Measurements from ENCODE around the gene ADGRD2.

Gene ADGRD2

GRCh38 chr9:124450241-124450924 lies at the start of gene ADGRD2:
Gene ADGRD2 (plus strand): TSS chr9:124450451. CDS start chr9:124451667, 1,216 bp downstream.
- FAIRE-seq: no peak

GRCh38 chr9:124403246-124403645 lies 47.0 kb upstream of the ADGRD2 start:
- no peak for FAIRE-seq

- no peak for FAIRE-seq
Observed at GRCh38 chr9:124409410-124409809, 40.8 kb upstream of the ADGRD2 start.

GRCh38 chr9:124410321-124410913 lies 39.8 kb upstream of the ADGRD2 start:
- peak; percentile 72 for FAIRE-seq

GRCh38 chr9:124411514-124412227 lies 38.6 kb upstream of the ADGRD2 start:
- FAIRE-seq: no peak

- FAIRE-seq: no peak
Observed at GRCh38 chr9:124412228-124412575, 38.0 kb upstream of the ADGRD2 start.

- no peak for FAIRE-seq
Observed at GRCh38 chr9:124414612-124415011, 35.6 kb upstream of the ADGRD2 start.

GRCh38 chr9:124415102-124415851 lies 35.0 kb upstream of the ADGRD2 start, which contains the start of gene PSMB7:
Gene PSMB7 (minus strand): TSS chr9:124415442. CDS start chr9:124415425, 17 bp downstream.
- FAIRE-seq: peak; percentile 97

GRCh38 chr9:124415852-124416484 lies 34.3 kb upstream of the ADGRD2 start:
- no peak for FAIRE-seq

- no peak for FAIRE-seq
Observed at GRCh38 chr9:124419832-124420489, 30.3 kb upstream of the ADGRD2 start.

- FAIRE-seq: no peak
Observed at GRCh38 chr9:124420991-124421543, 29.2 kb upstream of the ADGRD2 start.

GRCh38 chr9:124423155-124423554 lies 27.1 kb upstream of the ADGRD2 start:
- FAIRE-seq: no peak

- FAIRE-seq: no peak
Observed at GRCh38 chr9:124423591-124423990, 26.7 kb upstream of the ADGRD2 start.

- peak; percentile 90 for FAIRE-seq
Observed at GRCh38 chr9:124425733-124426132, 24.5 kb upstream of the ADGRD2 start.

- no peak for FAIRE-seq
Observed at GRCh38 chr9:124426361-124426760, 23.9 kb upstream of the ADGRD2 start.

GRCh38 chr9:124427281-124427680 lies 23.0 kb upstream of the ADGRD2 start:
- FAIRE-seq: no peak

GRCh38 chr9:124428751-124429529 lies 21.3 kb upstream of the ADGRD2 start:
- FAIRE-seq: no peak

GRCh38 chr9:124429530-124429867 lies 20.8 kb upstream of the ADGRD2 start:
- no peak for FAIRE-seq

GRCh38 chr9:124436320-124436719 lies 13.9 kb upstream of the ADGRD2 start:
- no peak for FAIRE-seq

GRCh38 chr9:124437086-124437485 lies 13.2 kb upstream of the ADGRD2 start:
- no peak for FAIRE-seq

- FAIRE-seq: no peak
Observed at GRCh38 chr9:124438091-124438490, 12.2 kb upstream of the ADGRD2 start.
